HG02642 (cell line): ENCODE results near the gene GNA15.
"Not testable (repeated sequence)": the region's sequence is repeated elsewhere in the genome, so short reads cannot be mapped to it uniquely, and the experiment has no call there.

Source experiments
- ATAC-seq: cut with Tn5 transposase; IDR thresholded peaks from one replicate; pipeline ENCODE4 v1.9.1; 2021; ENCODE audit warnings: mild to moderate bottlenecking; ENCODE audit not compliant: unreplicated experiment, poor library complexity

The GNA15 gene

DNA sequence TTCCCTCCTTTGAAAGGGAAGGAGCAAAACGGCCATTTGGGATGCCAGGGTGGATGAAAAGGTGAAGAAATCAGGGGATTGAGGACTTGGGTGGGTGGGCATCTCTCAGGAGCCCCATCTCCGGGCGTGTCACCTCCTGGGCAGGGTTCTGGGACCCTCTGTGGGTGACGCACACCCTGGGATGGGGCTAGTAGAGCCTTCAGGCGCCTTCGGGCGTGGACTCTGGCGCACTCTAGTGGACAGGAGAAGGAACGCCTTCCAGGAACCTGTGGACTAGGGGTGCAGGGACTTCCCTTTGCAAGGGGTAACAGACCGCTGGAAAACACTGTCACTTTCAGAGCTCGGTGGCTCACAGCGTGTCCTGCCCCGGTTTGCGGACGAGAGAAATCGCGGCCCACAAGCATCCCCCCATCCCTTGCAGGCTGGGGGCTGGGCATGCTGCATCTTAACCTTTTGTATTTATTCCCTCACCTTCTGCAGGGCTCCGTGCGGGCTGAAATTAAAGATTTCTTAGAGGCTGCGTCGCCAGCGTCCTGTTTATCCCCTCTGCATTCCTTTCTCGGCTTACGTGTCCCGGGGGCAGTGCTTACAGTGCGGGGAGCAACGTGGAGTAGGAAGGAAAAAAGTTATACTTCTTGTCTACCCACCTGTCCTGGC is 27.5 kb downstream of the GNA15 start:
- ATAC-seq, result peak; percentile 51

DNA sequence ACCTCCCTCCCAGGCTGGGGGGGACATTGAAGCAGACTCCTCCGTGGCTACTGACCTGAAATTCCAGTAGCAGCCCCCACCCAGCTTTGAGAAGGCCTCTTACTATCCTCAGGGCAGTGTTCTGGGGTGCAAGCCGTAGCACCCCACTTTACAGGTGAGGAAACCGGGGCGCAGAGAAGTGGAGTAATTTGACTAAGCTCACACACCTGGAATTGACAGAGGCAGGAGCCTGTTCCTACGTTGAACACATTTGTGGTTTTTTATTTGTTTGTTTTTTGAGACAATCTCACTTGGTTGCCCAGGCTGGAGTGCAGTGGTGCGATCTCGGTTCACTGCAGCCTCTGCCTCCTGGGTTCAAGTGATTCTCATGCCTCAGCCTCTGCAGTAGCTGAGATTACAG is 28.1 kb downstream of the GNA15 start:
- no peak for ATAC-seq

DNA sequence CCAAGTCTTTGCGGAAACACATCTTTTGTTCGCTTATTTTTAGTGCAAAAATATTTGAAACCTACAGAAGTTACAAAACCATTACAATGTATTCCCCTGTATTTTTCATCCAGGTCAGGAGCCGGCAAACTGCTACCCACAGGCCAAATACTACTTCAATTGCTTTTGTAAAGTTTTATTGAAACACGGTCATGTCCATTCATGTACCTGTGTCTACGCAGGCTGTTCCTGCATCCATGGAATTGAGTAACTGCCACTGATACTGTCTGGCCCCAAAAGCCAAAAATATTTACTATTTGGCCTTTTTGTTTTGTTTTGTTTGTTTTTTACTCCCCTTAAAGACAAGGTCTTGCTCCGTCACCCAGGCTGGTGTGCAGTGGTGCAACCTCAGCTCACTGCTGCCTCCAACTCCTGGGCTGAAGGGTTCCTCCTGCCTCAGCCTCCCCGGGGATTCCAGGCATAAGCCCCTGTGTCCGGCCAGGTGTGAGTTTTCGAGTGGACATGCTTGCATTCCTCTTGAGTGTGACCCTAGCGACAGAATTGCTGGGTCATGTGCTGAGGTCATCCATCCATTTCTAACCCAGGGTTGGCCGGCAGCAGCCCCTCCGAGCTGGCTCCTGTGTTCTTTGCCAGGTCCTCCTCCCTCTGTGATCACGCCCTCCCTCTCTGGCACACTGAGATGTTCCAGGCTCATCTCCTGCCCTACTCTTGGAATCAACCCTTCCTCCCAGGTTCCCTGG is 31.9 kb downstream of the GNA15 start:
- ATAC-seq, result no peak

DNA sequence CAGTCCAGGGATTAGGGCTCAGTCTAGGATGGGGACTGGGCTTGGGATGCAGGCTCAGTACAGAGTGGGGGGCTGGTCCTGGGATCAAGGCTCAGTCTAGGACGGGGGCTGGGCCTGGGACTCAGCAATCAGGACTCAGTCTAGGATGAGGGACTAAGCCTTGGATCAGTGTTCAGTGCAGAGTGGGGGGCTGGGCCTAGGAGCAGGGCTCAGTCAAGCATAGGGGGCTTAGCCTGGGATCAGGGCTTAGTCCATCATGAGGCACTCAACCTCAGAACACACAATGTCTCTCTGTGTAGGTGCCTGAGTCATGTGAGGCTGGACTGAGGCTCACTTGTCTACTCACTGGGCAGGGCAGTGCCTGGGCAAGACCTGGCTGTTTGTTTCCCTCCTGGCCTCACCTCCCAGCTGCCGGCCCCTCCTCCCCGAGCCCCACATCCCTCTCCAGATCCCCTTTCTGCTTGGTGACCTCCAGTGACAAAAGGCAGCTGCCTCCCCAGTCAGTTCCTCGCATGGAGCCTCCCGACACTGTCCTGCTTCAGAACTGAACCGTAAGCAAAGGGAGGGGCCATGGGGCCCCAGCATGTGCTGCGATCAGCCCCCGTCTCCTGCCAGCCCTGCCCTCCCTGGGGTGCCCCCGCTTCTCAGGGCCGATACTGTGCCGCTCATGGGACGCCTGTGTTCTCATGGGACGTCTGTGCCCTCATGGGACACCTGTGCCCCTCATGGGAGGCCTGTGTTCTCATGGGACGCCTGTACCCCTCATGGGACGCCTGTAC is 36.2 kb downstream of the GNA15 start:
- ATAC-seq, result no peak

DNA sequence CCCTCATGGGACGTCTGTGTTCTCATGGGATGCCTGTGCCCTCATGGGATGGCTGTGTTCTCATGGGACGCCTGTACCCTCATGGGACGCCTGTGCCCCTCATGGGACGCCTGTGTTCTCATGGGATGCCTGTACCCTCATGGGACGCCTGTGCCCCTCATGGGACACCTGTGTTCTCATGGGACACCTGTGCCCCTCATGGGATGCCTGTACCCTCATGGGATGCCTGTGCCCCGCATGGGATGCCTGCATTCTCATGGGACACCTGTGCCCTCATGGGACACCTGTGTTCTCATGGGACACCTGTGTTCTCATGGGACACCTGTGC is 36.8 kb downstream of the GNA15 start:
- not testable (repeated sequence) for ATAC-seq

DNA sequence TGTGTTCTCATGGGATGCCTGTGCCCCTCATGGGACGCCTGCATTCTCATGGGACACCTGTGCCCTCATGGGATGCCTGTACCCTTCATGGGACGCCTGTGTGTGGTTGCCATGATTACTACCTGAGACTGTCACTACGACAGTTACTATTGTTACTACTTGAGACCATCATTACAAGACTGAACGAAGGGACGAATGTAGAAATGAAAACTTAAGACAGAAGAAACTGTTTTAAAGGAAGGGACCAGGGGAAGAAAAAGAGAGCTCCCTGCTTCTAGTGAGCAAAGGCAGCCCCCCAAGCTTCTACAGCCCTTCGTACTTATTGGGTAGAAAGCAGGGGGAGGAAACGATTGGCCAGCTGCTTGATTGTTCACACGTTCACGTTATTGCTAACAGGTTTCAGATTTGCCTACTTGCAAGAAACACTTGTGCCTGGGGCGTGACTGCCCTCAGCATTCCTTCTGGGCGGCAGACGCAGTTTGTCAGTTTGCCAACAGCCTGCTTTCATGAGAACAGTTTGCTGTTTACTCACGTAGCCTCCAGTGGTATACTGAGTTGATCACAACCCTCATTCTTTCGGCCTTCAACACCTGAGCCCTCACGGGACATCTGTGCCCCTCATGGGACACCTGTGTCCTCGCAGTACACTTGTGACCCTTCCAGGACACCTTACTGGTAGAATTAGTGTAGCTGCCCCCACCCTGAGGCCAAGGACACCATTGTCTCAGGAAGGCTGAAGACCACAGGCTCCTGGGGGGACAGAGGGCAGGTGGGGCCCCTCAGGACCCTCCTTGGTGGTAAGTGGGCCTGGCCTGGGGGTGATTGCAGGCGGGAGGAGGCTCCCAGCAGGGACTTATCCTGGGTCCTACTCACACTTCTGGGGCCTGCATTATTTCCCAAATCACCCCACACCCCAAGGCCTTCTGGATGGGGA is 40.2 kb downstream of the GNA15 start:
- no peak for ATAC-seq

DNA sequence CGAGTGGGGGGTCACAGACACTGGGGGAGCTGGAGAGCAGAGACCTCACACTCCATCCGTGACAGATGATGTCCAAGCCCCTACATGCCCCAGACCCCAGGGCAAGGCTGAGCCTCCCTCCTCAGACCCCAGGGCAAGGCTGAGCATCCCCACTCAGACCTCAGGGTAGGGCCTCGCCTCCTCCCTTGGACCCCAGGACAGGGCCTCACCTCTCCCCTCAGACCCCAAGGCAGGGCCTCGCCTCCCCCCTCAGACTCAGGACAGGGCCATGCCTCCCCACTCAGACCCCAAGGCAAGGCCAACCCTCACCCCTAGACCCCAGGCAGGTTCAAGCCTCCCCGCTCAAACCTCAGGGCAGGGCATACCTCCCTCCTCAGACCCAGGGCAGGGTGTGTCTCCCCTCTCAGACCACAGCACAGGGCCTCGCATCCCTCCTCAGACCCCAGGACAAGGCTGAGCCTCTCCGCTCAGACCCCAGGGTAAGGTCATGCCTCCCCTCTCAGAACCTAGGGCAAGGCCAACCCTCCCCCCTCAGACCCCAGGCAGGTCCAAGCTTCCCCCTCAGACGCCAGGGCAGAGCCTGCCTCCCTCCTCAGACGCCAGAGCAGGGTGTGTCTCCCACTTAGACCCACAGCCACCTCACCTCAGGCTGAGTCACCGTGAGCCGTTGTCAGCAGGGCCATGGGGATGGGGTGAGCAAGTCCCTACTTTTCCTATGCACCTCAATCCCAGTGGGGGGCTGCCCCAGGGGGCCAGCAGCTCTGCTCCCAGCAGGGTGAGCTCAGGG is 41.1 kb downstream of the GNA15 start:
- no peak for ATAC-seq

DNA sequence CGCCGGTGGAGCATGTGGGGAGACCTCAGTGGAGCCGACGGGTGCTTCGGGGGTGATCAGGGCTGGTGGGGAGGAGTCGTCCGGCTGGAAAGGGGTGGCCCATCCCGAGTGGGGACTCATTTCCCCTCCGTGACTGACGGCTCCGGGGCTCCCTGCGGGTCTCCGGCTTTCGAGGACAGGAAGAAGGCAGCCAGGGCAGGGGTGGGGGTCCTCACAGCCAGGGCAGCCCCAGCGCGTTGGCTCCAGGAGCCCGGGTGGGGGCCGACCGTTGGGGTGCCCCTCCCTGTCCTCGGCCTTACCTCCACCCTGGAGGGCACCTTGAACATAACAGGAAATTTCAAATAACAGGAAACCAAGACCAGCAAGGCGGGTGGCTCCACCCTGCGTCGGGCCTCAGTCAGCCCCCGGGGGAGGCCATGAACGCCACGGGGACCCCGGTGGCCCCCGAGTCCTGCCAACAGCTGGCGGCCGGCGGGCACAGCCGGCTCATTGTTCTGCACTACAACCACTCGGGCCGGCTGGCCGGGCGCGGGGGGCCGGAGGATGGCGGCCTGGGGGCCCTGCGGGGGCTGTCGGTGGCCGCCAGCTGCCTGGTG is 42.6 kb downstream of the GNA15 start, which contains the start of gene S1PR4:
TSS of gene S1PR4 (plus strand) at position 393 of the 596 bp plus-strand sequence. CDS start at position 417, 24 bp downstream.
- ATAC-seq, result peak; percentile 30

DNA sequence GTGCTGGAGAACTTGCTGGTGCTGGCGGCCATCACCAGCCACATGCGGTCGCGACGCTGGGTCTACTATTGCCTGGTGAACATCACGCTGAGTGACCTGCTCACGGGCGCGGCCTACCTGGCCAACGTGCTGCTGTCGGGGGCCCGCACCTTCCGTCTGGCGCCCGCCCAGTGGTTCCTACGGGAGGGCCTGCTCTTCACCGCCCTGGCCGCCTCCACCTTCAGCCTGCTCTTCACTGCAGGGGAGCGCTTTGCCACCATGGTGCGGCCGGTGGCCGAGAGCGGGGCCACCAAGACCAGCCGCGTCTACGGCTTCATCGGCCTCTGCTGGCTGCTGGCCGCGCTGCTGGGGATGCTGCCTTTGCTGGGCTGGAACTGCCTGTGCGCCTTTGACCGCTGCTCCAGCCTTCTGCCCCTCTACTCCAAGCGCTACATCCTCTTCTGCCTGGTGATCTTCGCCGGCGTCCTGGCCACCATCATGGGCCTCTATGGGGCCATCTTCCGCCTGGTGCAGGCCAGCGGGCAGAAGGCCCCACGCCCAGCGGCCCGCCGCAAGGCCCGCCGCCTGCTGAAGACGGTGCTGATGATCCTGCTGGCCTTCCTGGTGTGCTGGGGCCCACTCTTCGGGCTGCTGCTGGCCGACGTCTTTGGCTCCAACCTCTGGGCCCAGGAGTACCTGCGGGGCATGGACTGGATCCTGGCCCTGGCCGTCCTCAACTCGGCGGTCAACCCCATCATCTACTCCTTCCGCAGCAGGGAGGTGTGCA is 43.3 kb downstream of the GNA15 start:
- ATAC-seq, result peak; percentile 21

DNA sequence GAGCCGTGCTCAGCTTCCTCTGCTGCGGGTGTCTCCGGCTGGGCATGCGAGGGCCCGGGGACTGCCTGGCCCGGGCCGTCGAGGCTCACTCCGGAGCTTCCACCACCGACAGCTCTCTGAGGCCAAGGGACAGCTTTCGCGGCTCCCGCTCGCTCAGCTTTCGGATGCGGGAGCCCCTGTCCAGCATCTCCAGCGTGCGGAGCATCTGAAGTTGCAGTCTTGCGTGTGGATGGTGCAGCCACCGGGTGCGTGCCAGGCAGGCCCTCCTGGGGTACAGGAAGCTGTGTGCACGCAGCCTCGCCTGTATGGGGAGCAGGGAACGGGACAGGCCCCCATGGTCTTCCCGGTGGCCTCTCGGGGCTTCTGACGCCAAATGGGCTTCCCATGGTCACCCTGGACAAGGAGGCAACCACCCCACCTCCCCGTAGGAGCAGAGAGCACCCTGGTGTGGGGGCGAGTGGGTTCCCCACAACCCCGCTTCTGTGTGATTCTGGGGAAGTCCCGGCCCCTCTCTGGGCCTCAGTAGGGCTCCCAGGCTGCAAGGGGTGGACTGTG is 44.0 kb downstream of the GNA15 start:
- ATAC-seq, result no peak

DNA sequence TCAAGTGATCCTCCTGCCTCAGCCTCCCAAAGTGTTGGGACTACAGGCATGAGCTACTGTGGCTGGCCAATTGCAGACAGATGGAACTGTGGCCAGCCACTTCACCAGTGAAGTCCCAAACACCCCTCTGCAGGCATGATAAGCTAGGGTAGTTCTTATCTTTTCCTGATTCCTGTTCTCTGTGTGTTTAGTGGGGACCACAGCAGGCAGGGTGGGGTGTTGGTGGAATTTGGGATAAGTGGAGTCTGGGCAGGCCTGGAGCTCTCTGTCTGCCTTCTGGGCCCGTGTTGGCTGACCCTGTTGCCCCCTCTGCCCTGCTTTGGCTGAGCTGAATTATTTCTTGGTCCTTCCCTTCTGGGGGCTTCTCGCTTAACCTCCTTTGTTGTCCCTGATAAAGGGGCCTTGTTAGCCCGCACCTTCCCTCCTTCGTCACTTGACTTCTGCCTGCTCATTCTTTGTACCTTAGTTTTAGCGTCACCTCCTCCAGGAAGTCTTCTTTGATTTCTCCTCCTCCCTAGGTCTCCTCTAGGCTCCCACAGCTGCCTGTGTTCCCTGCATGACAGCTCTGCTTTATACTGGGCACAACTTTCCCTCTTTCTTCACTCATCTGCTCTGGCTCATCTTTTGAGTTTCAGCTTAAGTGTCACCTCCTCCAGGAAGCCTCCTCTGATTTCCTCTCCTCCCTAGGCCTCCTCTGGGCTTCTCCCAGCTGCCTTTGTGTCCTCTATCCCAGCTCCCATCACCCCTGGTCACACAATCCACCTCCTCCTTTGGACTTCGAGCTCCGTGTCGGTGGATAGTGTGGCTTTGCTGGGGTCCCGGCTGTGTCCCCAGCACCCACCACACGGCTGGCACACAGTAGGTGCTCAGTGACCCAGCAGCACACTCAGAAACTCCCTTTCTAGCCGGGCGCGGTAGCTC is 48.1 kb downstream of the GNA15 start:
- no peak for ATAC-seq

DNA sequence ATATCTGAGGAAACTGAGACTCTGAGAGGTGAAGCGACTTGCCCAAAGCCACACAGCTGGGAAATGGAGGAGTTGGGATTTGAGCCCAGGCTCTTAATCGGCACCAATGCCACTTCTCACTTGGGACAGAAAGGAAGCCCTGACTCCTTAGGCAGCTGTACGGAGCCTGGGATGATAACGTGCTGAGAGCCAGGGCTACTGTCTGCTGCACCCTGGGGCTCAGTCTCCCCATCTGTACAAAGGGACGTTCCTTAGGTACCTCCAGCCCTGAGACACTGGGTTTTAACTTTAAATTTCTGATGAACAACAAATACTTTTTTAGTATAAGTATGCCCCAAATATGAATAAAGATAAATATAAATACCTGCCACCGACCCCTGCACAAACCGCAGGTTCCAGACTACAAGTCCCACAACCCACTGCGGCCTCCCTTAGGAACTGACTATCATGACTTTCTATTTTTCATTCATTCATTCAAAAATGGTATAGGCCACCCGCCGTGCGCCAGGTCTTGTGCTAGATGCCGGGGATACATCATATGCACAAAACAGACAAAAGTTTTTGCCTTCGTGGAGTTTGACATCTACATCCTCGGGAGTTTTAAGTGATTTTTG is 49.1 kb downstream of the GNA15 start:
- ATAC-seq, result peak; percentile 16

DNA sequence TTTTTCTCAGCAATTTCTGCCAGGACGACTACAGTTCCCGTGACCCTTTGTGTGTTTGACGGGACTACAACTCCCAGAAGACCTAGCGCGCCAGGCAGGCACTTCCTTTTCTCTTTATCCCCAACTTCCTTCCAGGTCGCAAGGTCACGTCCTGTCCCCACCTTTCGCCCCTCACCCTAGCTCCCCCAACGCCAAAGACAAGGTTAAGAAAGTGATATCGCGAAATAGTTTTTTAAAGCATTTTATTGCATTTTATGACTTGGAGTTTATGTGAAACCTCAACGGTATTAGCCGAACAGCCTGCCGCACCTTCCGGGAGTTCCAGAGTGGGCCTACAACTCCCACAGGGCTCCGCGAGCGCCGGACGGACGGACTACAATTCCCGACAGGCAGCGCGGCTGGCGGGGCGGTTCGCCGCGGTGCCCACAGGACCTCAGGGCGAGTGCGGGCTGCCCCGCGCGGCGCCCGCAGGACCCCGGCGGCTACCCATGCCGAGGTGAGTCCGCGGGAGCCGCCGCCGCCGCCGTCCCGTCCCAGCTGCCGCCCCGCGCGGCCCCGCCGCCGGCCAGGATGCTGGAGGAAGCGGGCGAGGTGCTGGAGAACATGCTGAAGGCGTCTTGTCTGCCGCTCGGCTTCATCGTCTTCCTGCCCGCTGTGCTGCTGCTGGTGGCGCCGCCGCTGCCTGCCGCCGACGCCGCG is 49.8 kb downstream of the GNA15 start, which contains the start of gene NCLN:
TSS of gene NCLN (plus strand) at position 470 of the 699 bp plus-strand sequence. CDS start at position 571, 101 bp downstream.
- ATAC-seq, result peak; percentile 83

DNA sequence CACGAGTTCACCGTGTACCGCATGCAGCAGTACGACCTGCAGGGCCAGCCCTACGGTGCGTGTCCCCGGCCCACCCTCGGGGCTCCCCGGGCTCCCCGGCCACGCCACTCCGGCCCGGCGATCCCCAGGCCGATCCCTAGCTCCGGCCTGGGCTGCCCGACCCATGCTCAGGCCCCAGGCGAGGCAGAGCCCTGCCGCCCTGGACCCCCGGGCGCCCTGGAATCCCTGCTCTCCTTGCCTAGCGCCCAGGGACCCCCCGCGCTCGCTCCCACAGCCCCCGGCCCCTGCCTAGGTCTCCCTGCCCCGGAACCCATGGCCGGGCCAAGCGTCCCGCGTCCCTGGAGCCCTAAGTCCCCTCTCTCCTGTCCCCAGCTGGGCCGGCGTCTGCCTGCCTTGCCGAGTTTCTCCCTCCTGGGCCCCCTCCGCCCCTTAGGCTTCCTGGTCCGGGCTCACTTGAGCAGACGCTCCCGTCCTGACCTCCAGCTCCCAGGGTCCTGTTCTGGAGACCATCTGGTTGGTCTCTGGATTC is 50.4 kb downstream of the GNA15 start:
- no peak for ATAC-seq

DNA sequence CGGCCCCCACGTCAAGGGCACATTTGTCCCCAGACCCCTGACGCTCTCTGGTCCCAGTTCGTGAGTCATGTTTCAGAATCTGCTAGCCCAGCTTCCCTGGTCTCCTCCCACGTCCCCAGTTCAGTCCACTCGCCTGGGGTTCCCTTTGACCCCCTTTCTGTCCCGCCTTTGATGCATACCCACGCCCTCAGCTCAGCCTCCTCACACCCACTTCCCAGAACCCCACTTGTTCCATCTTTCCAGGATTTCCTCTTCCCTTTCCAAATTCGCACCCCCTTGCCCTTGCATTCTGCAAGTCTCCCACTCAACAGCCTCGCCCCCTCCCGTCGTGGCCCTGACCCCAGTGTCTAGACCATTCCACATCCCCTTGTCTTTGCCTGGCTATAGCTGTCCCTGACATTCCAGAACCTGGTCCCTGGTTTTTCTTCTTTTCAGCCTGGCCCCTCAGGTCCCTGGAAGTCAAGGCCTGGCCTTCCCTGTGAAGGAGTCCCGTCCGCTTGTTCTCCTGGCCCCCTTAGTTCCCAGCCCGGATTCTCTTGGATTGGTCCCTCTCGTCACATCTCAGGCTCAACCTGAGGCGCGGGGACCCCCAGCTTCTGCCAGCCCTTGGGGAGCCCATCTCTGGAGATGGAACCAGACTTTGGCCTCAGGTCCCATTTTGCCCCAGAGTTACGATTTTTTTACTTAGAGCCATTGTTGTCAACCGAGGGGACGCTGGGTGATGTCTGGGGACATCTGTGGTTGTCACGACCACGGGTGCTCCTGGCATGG is 51.2 kb downstream of the GNA15 start:
- ATAC-seq, result no peak
